ENCODE data around the gene DNASE1L2. TPM values are rescaled to one million over a fixed set of nuclear protein-coding genes. Genes with fewer than 3 reads are reported as not detected.

The DNASE1L2 gene
- total and polyA plus RNA-seq, 4 donors, result 0.13 to 0.67 (median 0.28) TPM

DNA sequence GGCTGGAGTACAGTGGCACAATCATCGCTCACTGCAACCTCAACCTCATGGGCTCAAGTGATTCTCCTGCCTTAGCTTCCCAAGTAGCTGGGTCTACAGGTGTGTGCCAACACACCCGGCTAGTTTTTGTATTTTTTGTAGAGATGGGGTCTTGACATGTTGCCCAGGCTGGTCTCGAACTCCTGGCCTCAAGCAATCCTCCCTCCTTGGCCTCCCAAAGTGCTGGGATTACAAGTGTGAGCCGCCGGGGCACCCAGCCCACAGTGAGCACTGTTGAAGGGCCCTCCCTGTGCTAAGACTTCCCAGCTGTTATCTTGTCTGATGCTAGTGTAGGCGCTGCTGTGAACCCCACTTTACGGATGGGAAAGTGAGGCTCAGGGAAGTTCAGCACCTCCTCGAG, 47.8 kb upstream of the DNASE1L2 start:
- no peaks in the 10 kb centered on the region for H3K36me3 ChIP-seq (ENCODE audit: control insufficient read depth in 4 of 4, insufficient read depth in 3 of 4, low read depth in 1 of 4, low read length in 3 of 4)
- H3K9me3 ChIP-seq (ENCODE audit: control insufficient read depth in 4 of 4, low read length in 3 of 4), result no peaks in the 10 kb centered on the region
- no peak overlapping the region for H3K4me3 ChIP-seq (ENCODE audit: low read depth in 1 of 3, low read length in 3 of 3)
- no peak for DNase-seq (ENCODE audit: low spot score)
- no peak overlapping the region for H3K27ac ChIP-seq (ENCODE audit: low read depth in 1 of 2, low read length in 2 of 2)
- H3K27me3 ChIP-seq (ENCODE audit: control insufficient read depth in 4 of 4, insufficient read depth in 4 of 4, low read length in 3 of 4), result no peaks in the 10 kb centered on the region
- no peaks in the 10 kb centered on the region for H3K4me1 ChIP-seq (ENCODE audit: control insufficient read depth in 4 of 4, insufficient read depth in 4 of 4, low read length in 3 of 4)
- 95% methylated on average over 8 of the region's 8 CpGs for WGBS
- no peak overlapping the region for H3K9ac ChIP-seq (ENCODE audit: low read depth in 1 of 2, low read length in 2 of 2)
- no peak for TF ChIP-seq ATF3 (IDR thresholded peaks at IDR 0.05)
- no peak for TF ChIP-seq FOXA2 (IDR thresholded peaks at IDR 0.05)
- no peak for TF ChIP-seq SP1 (IDR thresholded peaks at IDR 0.05)
- TF ChIP-seq, protein P1, sequence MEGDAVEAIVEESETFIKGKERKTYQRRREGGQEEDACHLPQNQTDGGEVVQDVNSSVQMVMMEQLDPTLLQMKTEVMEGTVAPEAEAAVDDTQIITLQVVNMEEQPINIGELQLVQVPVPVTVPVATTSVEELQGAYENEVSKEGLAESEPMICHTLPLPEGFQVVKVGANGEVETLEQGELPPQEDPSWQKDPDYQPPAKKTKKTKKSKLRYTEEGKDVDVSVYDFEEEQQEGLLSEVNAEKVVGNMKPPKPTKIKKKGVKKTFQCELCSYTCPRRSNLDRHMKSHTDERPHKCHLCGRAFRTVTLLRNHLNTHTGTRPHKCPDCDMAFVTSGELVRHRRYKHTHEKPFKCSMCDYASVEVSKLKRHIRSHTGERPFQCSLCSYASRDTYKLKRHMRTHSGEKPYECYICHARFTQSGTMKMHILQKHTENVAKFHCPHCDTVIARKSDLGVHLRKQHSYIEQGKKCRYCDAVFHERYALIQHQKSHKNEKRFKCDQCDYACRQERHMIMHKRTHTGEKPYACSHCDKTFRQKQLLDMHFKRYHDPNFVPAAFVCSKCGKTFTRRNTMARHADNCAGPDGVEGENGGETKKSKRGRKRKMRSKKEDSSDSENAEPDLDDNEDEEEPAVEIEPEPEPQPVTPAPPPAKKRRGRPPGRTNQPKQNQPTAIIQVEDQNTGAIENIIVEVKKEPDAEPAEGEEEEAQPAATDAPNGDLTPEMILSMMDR (IDR thresholded peaks at IDR 0.05; ENCODE audit: low read depth, low read length, missing input control), result no peak
- no peak for TF ChIP-seq ZBTB33 (IDR thresholded peaks at IDR 0.05)
- no peak for TF ChIP-seq HNF4G (IDR thresholded peaks at IDR 0.05)
- TF ChIP-seq TAF1 (conservative IDR thresholded peaks at IDR 0.05), result no peak

DNA sequence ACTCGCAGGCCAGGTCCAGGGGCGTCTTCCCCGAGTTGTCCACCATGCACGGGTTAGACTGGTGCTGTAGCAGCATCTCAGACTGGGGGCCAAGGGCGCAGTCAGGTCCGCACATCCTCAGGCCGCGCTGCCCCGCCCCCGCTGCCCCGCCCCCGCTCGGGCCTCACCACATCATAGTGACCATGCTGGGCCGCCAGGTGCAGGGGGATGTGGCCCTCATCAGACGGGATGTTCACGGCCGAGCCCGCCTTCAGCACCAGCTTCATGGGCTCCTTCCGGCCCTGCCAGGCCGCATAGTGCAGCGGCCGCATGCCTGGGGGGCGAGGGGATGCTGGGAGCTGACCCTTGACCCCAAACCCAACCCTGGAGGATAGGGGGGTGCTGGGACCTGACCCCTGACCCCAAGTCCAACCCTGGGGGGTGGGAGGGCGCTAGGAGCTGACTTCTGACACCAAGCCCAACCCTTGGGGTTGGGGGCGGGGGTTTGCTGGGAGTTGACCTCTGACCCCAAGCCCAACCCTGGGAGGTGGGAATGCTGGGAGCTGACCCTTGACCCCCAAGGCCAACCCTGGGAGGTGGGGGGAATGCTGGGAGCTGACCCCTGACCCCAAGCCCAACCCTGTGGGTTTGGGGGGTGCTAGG, 46.9 kb upstream of the DNASE1L2 start:
- no peak overlapping the region for H3K27ac ChIP-seq (ENCODE audit: low read depth in 1 of 2, low read length in 2 of 2)
- no peaks in the 10 kb centered on the region for H3K36me3 ChIP-seq (ENCODE audit: control insufficient read depth in 4 of 4, insufficient read depth in 3 of 4, low read depth in 1 of 4, low read length in 3 of 4)
- 91% methylated on average over 25 of the region's 25 CpGs for WGBS
- no peak for TF ChIP-seq TAF1 (conservative IDR thresholded peaks at IDR 0.05)
- TF ChIP-seq HNF4G (IDR thresholded peaks at IDR 0.05), result no peak
- no peak for TF ChIP-seq HNF4A (conservative IDR thresholded peaks at IDR 0.05)
- TF ChIP-seq YY1 (IDR thresholded peaks at IDR 0.05), result no peak
- TF ChIP-seq FOXA1 (IDR thresholded peaks at IDR 0.05), result no peak
- TF ChIP-seq RAD21 (IDR thresholded peaks at IDR 0.05), result no peak
- no peak for TF ChIP-seq GABPA (IDR thresholded peaks at IDR 0.05 in 1 of 2, conservative IDR thresholded peaks at IDR 0.05 in 1 of 2)
- TF ChIP-seq FOXA2 (IDR thresholded peaks at IDR 0.05), result no peak
- TF ChIP-seq NR2F2 (IDR thresholded peaks at IDR 0.05), result no peak
- no peak for TF ChIP-seq JUND (IDR thresholded peaks at IDR 0.05)
- TF ChIP-seq ZBTB33 (IDR thresholded peaks at IDR 0.05), result no peak
- TF ChIP-seq MAX (IDR thresholded peaks at IDR 0.05), result no peak
- TF ChIP-seq, protein P2, sequence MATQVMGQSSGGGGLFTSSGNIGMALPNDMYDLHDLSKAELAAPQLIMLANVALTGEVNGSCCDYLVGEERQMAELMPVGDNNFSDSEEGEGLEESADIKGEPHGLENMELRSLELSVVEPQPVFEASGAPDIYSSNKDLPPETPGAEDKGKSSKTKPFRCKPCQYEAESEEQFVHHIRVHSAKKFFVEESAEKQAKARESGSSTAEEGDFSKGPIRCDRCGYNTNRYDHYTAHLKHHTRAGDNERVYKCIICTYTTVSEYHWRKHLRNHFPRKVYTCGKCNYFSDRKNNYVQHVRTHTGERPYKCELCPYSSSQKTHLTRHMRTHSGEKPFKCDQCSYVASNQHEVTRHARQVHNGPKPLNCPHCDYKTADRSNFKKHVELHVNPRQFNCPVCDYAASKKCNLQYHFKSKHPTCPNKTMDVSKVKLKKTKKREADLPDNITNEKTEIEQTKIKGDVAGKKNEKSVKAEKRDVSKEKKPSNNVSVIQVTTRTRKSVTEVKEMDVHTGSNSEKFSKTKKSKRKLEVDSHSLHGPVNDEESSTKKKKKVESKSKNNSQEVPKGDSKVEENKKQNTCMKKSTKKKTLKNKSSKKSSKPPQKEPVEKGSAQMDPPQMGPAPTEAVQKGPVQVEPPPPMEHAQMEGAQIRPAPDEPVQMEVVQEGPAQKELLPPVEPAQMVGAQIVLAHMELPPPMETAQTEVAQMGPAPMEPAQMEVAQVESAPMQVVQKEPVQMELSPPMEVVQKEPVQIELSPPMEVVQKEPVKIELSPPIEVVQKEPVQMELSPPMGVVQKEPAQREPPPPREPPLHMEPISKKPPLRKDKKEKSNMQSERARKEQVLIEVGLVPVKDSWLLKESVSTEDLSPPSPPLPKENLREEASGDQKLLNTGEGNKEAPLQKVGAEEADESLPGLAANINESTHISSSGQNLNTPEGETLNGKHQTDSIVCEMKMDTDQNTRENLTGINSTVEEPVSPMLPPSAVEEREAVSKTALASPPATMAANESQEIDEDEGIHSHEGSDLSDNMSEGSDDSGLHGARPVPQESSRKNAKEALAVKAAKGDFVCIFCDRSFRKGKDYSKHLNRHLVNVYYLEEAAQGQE (IDR thresholded peaks at IDR 0.05), result no peak
- TF ChIP-seq ATF3 (IDR thresholded peaks at IDR 0.05), result no peak
- TF ChIP-seq SP1 (IDR thresholded peaks at IDR 0.05), result no peak
- no peaks in the 10 kb centered on the region for H3K9me3 ChIP-seq (ENCODE audit: control insufficient read depth in 4 of 4, low read length in 3 of 4)
- no peak overlapping the region for H3K9ac ChIP-seq (ENCODE audit: low read depth in 1 of 2, low read length in 2 of 2)
- no peaks in the 10 kb centered on the region for H3K27me3 ChIP-seq (ENCODE audit: control insufficient read depth in 4 of 4, insufficient read depth in 4 of 4, low read length in 3 of 4)
- no peak overlapping the region for H3K4me3 ChIP-seq (ENCODE audit: low read depth in 1 of 3, low read length in 3 of 3)
- DNase-seq (ENCODE audit: low spot score), result no peak
- H3K4me1 ChIP-seq (ENCODE audit: control insufficient read depth in 4 of 4, insufficient read depth in 4 of 4, low read length in 3 of 4), result no peaks in the 10 kb centered on the region

Data from liver (tissue), 9 donors.